Left lobe of liver (tissue), 2 donors: Measurements from ENCODE around the gene TRMT11. TPM values are rescaled to one million over a fixed set of nuclear protein-coding genes. Genes with fewer than 3 reads are reported as not detected.
"Not testable (repeated sequence)": the region's sequence is repeated elsewhere in the genome, so short reads cannot be mapped to it uniquely, and the experiment has no call there.

ENCODE experiments used
- ATAC-seq: fragments of 200-7000 bp; cut with Tn5 transposase; one replicate; pipeline ENCODE4 v1.9.1; 2020; ENCODE audit warnings: mild to moderate bottlenecking, moderate library complexity
- DNase-seq: peaks from one replicate; pipeline ENCODE4 v3.0.0-alpha.2; 2020; ENCODE audit warnings: low spot score
- total RNA-seq: library from RNA; stranded (reverse); gene quantifications from one replicate; pipeline ENCODE4 v1.2.1, GENCODE V29; 2021
- donor health status: DM: no; HTN: no; CAD: no; lungs with moderate emphysema.
- donor health status: DM: no; HTN: yes; CAD: no.

The TRMT11 gene
- total RNA-seq: 11.6 TPM

DNA sequence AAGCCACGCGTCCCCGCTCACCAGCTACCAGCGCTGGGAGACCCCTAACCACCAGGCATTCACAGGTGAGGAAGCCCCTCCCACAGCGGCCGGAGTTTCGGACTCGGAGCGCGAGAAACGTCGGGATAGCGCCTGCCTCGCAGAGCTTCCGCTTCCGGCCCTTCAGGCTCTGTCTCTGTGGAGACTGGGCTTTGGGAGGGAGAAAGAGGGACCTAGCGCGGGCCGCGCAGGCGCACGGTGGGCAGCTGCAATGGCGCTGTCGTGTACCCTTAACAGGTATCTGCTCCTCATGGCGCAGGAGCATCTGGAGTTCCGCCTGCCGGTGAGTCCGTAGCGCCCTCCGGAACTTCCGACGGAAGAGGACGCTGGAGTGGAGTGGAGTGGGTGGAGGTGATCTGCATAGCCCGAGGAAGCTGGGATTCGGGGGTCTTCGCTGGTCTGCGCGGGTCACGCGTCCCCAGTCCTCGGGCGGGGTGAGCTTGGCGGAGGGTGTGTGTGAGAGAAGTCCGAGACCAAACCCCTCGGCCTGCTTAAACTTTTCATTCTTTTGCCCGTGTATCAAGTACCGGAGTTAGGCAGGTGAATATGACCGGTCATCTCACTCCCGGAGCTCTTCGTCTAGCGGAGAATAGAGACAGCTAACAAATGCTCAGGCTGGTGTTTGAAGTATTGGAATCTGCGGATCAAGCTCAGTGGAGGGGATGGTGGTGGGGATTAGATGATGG, at the start of gene TRMT11:
Gene TRMT11, plus strand, starts transcription at position 240 of the 725 bp plus-strand sequence. Its CDS starts 11 bp downstream, at position 251.
- ATAC-seq (peak; percentile 91), DNase-seq (peak; percentile 92)

DNA sequence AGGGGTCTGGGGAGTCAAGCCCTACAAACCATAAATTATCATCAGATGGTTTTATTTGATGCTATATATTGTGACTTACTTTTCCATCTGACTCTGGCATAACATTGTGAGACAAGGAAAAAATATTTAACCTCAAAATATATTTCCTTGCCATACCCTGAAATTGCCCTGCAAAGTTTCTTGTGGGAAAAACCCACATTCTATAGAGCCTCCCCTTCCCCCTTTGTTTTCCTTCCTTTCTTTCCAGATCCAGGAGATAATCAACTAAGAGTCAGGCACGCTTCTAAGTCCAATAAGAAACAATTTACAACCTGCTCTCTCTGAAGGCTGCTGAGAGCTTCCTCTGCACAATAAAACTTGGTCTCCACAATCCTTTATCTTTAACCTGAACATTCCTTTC, 47.3 kb upstream of the TRMT11 start:
- DNase-seq: no peak
- ATAC-seq: no peak

DNA sequence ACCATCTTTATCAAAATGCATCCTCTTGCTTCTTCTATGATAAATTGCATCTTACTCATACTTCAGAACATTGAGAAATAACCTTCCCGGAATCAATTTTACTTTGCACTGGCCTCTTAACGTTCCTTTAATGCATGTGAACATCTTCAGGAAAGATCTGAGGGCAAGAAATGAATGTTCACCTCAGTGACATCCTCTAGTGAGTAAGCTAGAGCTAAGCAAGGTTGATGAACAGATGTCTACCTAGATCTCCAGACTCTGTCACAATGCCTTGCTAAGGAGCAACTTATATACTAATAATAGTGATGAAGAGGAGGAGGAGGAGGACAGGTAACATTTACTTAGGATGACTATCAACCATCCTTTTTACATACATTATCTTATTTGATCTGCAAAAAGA, 46.5 kb upstream of the TRMT11 start:
- ATAC-seq (no peak), DNase-seq (no peak)

DNA sequence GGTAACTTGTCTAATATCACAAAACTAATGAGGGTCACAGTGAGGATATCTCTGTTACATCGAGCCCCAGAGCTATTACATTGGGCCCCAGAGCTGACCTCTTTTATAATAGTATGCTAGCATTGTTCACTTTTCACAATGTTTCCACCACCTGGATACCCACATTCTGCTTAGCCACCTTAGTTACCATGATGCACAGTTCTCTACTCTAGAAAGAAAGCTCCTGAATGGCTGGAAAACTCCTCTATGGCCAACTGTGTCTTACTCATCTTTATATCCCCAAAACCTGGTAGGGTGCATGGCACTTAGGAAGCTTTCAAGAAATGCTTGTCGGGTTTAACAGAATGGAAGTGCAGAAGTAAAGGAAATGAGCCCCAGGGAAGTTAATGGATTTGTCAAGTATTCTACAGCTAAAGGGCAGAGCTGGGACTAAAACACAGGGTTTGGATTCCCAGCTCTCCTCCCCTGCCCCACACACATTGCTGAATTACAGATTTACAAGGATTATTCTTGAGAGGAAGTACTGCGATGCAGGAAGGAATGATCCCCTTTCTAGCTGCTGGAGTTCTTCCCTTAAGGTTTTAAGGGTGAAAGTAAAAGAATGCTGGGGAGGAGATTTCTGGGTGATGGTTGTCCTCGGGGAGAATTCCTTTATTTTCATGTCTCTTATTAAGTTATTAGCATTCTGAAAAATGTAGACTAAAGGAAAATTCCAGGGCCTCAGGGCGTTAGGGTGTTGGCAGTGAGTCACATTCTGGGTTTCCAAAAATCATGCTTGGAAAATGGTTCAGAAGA, 45.9 kb upstream of the TRMT11 start:
- no peak for ATAC-seq
- no peak for DNase-seq

DNA sequence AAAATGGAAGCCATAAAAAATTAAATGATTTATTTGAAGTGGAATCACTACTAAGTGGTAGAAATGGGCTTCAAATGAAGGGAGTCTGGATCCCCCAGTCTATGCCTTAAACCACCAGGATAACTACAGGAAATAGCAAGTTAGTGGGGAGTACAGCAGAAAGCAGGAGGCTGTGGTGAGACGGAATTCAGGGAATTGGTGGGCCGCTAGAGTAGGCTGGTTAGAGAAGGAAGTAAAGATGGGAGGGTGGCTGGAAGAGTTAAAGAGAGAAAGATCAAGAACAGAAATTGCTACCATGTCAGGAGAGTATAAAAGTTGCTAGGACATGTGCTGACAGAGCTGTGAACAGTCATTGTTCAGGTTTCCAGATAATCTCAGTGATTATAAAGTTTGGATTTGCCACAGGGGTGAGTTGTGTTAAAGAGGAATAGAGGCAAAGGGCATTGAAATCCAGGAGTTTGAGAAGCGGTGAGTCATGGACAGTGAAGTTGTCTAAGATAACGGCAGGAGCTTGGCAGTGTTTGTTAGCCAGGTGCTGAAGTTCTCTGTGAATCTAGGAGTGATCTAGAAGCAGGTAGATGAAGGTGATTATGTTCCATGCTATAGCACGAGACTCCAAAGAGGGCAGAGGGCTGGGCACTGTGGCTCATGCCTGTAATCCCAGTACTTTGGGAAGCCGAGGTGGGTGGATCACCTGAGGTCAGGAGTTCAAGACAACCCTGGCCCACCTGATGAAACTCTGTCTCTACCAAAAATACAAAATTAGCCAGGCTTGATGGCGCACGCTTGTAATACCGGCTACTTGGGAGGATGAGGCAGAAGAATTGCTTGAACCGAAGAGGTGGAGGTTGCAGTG, 43.4 kb upstream of the TRMT11 start:
- DNase-seq: no peak
- peak; percentile 66 for ATAC-seq

DNA sequence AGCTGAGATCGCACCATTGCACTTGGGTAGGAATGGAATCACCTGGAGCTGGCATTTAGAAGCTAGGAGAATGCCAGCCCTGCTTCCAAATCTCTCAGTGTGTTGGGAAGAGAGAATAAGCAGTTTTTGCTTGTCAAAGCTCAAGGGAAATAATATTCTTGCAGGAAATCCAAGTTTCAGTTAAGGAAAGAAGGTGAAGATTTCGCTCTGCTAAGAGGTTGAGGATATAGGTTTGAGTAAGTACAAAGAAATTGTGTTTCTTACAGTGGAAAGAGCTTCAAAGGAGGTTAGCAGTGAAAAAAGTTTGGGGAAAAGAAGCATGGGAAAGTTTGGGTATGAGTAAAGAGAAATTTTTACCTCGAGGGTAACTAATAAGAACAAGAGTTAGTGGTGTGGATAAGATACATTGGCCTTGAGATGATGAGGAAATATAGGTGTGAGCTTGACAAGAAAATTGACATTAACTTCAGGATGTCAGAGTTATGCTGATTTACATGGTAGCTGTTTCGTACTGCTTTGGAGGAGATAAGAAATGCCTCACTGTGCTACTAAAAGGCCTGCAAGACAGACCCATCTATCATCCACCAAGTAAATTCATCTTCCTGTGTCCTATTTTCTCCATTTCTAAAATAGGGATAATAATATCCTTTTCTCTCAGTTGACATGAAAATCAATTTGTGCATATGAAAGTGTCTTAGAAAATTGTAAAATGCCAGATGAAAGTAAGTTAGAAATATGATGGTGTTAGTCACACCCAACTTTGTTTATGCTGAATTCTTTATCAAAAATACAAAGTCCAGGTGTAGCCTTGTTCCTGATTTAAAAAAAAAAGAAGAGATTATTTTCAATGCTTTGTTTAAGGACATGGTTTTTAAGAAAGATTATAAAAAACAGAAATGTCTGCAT, 42.6 kb upstream of the TRMT11 start:
- no peak for DNase-seq
- ATAC-seq: no peak

DNA sequence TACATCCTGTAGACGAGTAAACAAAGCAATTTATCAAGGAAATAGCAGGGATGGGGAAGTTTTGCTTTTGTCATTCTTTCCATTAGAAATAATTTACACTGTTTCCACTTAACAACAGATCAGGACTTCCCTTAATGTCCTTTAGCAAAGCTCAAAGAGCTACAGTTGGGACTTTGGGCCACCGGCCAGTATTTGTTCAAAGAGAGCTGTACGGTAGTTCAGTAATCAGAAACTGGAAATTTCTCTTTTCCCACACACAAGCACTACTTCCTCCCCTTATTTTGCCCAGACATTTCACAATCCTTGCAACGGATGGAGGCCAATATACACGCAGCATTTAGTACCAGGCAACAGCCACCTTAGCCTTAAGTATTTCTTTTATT, 41.9 kb upstream of the TRMT11 start:
- peak; percentile 90 for ATAC-seq

DNA sequence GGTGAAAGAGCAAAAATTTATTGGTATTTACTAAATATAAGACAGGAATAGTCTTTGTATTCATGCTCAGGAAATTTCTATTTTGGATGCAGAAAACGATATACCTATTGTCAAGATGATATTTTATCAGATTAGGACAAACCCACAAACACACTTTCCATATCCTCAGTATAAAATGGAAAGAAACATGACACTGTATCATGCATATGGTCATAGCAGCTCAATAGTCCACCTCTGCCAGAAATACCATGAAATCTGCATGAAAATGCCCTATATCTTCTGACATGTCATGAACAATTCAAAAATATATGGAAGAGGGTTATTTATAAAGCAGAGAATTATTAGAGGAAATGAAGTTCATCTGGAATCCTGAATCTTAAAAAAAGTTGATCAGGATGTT, 41.4 kb upstream of the TRMT11 start:
- DNase-seq: no peak
- no peak for ATAC-seq

More for the DNA sequence above, 41.9 kb upstream of the TRMT11 start:
- peak; percentile 85 for DNase-seq

DNA sequence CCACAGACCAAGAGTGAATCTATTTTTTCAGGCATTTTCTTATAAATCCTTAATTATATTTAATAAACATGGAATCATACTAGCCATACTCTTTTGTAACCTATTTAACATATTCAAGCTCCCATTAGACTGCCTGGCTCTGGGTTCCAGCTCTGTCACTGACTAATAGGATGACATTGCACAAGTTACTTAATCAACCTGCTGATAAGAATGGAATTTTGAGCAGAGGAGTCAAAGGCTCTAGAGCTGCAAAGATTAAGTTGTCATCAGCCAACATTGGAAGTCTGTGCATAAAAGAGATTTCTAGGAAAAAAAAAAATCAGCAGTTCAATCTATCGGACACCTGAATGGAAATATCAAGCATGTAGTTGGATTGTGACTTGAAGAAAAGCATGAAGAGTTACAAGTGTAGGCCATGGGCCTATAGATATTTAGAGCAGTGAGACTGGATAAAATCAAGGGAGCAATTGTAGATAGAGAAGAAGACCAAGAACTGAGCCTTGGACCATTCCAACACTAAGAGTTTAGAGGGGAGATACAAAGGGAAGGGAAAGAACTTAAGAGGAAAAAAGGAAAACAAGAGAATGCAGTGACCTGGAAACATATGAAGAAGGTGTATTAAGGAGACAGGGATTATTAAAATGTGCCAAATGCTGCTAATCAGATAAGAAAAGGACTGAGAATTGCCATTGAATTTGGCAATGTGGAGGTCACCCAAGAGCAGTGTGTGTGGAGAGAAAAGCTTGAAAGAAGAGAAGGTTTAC, 40.8 kb upstream of the TRMT11 start:
- ATAC-seq: peak; percentile 41

DNA sequence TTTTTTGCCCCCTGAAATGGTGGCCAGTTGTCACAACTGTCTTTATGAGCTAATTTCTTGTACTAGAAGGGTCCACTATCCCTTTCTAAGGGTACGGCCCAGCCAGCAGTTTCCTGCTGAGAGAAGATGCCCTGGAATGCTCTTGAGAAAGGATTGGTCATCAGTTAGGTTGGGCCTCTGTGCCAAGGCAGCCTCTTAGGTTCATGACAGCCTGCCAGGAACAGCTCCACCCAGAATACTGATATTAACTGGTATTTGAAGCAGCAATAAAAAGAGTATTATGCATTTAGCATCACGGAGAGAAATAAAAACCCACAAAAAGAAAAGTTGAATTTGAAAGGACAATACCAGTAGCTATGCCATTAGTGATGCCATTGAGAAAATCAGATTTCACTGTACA, 38.7 kb upstream of the TRMT11 start:
- DNase-seq (no peak), ATAC-seq (no peak)

More for the DNA sequence above, 40.8 kb upstream of the TRMT11 start:
- no peak for DNase-seq

DNA sequence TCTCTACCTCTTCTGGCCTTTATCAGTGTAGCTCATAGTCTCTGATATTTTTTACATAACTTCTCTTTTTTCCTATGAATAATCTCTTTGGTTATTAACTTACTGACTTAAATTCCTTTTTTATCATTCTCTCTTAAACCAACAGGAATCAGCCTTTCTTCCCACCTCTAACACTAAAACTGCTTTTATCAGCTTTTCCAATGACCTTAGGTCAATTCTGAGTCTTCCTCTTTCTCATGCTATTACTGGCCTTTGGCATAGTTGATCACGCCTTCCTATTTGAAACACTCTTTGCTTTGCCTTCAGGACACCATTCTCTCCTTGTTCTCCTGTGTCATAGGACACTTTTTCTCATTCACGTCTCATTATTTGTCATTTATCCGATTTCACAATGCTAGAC, 37.9 kb upstream of the TRMT11 start:
- DNase-seq (no peak), ATAC-seq (no peak)

DNA sequence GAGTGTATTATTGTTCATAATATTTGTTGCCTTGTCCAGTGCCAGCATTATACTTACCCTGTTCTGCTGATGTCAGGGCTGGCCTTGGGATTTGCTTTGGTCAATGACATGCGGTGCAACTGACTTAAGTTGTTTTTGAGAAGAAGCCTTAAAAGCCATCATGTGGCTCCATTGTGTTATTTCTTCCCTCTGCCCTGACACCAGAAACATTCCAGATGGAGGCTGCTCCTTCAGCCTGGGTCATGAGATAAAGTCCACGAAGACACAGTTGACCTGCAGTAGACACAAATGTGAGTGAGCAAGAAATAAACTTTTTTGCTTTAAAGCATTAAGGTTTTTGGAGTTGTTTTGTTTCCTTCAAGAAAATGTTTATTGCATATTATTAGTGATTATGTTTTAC, 37.3 kb upstream of the TRMT11 start:
- DNase-seq (no peak), ATAC-seq (no peak)

DNA sequence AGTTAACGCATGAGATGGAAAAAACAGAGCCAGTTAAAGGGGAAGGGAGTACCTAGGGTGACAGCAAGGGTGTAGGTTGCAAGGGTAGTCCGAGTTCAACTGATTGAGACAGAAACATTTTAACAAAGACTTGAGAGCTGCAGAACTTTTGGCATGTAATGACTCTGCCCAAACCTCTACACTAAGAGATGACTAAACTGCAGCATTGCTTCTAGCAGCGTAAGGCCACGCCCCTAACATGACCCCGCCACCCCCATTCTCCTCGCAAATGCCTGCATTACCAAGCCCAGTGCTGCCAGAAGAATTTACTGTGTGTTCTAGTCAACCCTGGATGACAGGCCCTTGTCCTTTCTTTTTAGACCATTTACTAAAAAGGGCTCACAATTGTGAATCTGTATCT, 36.0 kb upstream of the TRMT11 start:
- ATAC-seq: no peak
- no peak for DNase-seq

DNA sequence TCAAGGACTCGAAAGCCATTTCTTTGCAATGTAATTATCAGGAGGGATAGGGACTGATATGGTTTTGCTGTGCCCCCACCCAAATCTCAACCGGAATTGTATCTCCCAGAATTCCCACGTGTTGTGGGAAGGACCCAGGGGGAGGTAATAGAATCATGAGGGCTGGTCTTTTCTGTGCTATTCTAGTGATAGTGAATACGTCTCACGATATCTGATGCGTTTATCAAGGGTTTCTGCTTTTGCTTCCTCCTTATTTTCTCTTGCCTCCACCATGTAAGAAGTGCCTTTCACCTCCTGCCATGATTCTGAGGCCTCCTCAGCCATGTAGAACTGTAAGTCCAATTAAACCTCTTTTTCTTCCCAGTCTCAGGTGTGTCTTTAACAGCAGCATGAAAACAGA, 35.6 kb upstream of the TRMT11 start:
- DNase-seq, ATAC-seq: not testable (repeated sequence)

DNA sequence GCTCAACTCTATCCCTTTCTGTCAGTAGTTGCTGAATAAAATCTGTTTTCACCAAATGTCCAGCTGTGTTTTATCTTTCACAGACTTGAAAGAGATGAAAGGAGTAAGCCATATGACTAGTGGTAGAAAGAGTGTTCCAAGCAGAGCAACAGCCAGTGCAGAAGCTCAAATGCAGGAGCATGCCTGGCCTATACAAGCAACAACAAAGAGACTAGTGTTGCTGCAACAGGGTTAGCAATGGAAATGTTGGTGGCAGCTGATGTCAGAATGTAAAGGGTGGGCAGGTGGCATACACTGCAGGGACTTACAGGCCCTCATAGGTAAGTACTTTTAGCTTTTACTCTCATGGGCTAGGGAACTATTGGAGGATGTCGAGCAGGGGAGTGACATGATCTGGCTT, 35.0 kb upstream of the TRMT11 start:
- ATAC-seq: no peak

DNA sequence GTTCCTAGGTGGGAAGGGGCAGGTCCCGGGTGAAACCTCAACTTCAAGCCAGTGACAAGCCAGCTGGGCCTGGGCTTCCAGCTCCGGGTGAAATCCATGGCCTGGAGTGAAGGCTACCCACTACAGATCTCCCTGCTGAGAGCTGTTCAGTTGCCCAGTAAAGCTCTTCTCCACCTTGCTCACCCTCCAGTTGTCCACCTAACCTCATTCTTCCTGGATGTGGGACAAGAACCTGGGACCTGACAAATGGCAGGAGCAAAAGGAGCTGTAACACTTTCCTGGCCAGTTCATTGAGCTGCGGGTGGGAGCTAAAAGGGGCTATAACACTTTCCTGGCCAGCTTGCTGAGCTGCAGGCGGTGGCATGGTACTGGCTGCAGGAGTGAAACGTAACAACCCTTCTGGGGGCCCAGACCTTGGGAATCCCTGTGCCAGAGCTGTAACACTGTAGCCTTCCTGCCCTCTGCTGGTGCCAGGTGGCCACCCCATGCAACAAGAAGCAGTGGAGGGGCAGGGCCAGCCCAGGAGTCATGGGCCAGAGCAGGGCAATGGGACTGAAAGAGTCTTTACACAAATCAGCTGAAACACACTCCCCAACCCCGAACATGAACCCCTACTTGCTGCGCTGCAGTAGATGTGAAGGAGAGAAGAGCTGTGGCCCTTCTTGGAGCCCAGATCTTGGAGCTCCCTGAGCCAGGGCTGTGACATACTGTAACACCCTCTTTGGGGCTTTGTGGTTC, 33.4 kb upstream of the TRMT11 start:
- no peak for ATAC-seq
- DNase-seq: no peak

More for the DNA sequence above, 35.0 kb upstream of the TRMT11 start:
- DNase-seq: no peak

DNA sequence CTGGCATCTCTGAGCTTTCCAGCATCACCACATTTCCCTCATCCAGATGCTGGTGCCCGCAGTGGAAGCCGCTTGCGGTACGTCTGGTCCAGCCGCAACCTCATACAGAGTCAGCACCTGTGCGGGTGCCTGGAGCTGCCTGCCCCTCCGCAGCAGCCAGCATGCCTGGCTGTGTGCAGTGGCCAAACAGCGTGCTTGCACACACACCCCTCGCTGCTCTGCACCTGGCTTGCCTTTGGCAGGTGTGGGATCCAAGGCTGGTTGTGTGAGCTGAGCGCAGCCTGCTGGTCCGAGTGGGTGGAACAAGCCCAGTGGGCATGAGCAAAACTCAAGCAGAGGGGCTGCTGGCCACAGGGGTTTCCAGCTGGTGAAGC, 32.9 kb upstream of the TRMT11 start:
- ATAC-seq: peak; percentile 27
- peak; percentile 49 for DNase-seq

DNA sequence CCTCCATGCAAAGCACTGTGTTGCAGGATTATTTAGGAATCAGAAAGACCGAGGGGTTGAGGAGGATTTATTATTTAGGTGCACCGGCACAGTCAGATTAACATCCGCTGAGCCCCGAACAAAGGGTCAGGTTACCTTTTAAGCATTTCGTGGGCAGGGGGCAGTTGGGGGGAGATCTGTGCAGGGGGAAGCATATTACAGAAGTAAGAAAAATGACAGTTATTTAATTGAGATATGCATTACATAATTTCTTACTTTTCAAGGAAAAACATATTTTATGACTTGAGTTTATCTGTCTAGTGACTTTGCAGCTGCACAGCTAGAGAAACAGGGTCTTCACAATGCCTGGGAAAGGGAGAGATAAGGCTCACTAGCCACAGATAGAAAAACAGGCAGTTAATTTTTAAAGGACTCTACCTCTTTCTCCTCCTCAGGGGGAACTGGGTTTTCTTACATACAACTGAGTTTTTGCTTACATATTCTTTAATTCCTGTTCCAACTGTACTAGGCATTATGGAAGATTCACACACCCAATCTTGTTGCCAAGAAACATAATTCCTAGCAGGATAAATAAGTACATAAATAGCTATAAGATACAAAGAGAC, 31.5 kb upstream of the TRMT11 start:
- ATAC-seq: no peak
- no peak for DNase-seq

DNA sequence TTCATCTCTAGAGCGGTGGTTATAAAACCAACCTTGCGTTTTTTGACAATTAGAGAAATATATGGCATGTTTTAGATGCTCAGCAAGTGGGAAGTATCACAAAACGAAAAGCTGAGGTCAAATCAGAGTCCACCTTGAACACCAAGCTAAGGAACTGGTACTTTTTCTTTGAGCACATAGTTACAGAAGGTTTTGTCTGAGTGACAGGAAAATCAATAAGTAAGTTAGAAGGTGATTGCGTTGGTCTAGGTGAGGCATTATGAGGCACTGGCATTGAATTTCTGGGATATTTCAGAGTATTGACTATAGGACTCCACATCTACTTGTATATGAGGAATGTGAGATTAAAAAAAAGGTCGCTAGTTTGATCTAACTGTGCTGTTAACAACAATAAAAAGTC, 30.4 kb upstream of the TRMT11 start:
- DNase-seq (no peak), ATAC-seq (no peak)
